NCI-H446 treated with DMSO at 0.1 percent for 48 hours (cell line): ENCODE data around the gene PLPPR3.
"Not testable (repeated sequence)": the region's sequence is repeated elsewhere in the genome, so short reads cannot be mapped to it uniquely, and the experiment has no call there.

Source experiments
- DNase-seq: peaks from one replicate; lab custom pipeline; 2025; lab: John Stamatoyannopoulos, UW

The PLPPR3 gene

GRCh38 chr19:821825-822503 is at the start of gene PLPPR3:
PLPPR3 (minus strand) TSS chr19:821955; CDS start chr19:821559, 396 bp downstream.
- DNase-seq = no peak

DNA sequence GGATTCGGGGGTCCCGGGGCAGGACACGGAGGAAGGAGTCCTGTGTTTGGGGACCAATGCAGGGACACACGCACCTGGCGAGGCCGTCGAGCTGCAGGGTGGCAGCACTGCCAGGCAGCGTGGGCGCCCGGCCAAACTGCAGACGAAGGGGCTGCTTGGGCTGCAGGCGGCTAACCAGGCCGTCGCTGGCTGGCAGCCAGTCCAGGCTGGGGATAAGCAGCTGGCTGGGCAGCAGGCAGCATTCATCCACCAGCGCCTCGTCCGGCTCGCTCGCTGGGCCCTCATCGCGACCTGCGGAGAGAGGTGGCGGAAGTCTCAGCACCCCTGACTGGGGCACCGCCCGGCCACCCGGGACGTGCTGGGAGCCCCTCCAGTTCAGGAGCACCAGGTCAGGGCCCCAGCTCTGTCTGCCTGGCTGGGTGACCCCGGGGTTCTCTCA is 49.2 kb upstream of the PLPPR3 start:
- DNase-seq = peak; percentile 36

- DNase-seq = no peak
Observed at GRCh38 chr19:870314-870713, 48.6 kb upstream of the PLPPR3 start.

GRCh38 chr19:869245-870177 is 47.8 kb upstream of the PLPPR3 start:
- DNase-seq = no peak

- DNase-seq = no peak
Observed at GRCh38 chr19:868458-869244, 46.9 kb upstream of the PLPPR3 start.

- no peak for DNase-seq
Observed at GRCh38 chr19:867855-868457, 46.2 kb upstream of the PLPPR3 start.

GRCh38 chr19:867301-867793 is 45.6 kb upstream of the PLPPR3 start:
- DNase-seq = no peak

DNA sequence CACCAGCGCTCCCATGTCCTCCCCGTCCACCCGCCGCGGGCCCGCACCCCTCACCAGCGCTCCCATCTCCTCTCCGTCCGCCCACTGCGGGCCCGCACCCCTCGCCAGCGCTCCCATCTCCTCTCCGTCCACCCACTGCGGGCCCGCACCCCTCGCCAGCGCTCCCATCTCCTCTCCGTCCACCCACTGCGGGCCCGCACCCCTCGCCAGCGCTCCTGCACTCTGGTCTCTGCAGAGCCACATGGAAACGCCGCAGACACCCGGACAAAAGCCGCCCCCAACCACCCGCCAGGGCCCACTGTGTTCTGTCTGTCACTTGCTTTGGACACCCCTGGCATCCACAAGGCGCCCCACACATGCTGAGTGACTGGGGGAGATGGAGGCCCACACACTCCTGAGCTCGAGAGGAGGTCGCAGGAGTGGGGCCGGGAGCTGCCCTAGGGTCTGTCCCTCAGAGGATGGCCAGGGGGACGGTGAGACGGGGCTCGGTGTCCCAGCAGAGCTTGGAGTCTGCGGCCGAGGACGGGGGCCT is 45.1 kb upstream of the PLPPR3 start:
- no peak for DNase-seq

DNA sequence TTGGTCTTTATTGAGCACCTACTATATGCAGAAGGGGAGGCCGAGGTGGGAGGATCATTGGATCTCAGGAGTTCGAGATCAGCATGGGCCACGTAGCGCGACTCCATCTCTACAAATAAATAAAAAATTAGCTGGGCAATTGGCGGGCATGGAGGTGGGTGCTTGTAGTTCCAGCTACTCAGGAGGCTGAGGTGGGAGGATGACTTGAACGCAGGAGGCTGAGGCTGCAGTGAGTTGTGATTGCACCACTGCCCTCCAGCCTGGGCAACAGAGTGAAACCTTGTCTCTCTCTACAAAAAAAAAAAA is 41.5 kb upstream of the PLPPR3 start:
- no peak for DNase-seq

- no peak for DNase-seq
Observed at GRCh38 chr19:862581-863314, 41.0 kb upstream of the PLPPR3 start.

DNA sequence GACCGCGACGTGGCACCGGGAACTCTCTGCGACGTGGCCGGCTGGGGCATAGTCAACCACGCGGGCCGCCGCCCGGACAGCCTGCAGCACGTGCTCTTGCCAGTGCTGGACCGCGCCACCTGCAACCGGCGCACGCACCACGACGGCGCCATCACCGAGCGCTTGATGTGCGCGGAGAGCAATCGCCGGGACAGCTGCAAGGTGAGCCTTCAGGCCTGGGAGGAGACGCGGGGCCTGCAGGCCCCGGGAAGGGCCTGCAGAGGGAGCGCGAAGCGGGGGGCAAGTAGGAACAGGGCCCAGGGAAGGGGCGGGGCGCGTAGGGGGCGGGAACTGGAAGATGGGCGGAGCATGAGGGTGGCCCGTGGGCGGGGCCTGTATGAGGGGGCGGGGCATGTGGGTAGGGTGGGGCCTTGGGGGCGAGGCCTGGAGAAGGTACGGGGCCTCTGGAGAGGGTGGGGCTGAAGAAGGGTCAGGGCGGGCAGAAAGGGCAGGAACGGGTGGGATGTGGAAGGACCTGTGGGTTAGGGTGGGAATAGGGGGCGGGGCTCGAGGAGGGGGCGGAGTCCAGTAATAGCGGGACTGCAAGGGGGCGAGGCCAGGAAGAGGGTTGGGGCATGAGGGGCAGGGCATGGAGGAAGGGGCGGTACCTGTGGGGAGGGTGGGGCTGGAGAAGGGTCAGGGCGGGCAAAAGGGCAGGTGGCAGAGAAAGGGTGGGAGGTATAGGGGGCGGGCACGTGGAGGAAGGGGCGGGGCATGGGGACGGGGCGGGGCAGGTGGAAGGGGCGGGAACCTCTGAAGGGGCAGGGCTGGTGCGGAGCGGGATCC is 40.2 kb upstream of the PLPPR3 start:
- no peak for DNase-seq

- DNase-seq = no peak
Observed at GRCh38 chr19:861141-861755, 39.5 kb upstream of the PLPPR3 start.

DNA sequence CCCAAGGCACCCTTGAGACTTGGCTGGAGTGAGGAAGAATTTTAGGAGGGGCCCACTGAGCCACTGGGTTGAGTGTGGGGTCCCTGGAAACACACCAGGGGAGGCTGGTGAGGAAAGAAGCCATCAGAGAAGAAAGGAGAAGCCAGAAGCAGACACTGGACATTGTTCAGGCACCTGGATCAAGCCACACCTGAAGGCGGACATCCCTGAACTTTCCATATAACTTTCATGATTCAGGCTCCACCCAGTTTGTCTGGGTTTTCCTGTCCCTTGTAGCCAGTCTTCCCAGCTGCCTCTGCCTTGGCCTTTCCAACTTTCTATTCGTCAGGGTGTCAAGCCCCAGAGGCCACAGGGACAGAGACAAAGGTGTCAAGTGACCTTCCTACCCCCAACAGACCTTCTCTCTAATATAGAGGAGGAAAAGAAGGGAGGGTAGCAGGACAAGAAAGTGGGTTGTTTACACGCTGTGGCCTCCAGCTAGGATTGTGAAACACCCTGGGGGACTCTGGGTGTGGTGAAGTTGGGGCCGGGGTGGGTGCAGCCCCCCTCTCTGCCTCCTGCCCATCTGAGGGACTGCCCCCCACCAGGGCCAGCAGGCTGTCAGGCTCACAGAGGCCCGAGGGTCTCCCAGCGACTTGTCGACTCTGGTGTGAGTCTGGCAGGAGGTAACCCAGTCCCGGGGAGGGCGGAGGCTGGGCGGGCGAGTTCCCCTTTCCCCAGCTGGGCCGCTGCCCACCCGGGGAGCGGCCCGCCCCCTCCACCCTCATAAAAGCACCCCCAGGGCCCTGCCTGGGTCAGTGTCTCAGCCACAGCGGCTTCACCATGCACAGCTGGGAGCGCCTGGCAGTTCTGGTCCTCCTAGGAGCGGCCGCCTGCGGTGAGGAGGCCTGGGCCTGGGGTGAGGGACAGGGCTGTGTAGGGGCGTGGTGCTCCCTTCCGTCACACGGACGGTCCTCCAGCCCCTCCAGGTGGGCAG is 37.4 kb upstream of the PLPPR3 start, which contains the start of gene CFD:
CFD (plus strand) TSS at position 797 of the 976 bp plus-strand sequence; CDS start at position 823, 26 bp downstream.
- no peak for DNase-seq

DNA sequence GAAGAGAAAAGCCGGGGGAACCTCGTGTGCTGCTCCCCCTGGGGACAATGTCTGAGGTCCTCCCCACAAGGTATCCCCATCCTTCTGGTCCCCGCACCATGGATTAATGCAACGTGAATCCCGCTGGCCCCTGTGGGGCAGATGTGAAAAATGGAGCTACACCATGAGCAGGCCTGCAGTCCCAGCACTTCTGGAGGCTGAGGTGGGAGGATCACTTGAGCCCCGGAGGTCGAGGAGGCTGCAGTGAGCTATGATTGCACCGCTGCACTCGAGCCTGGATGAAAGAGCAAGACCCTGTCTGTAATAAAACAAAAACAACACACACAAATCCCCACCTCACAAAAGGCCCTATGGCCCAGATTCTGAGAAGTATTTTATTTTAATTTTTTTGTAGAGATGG is 36.5 kb upstream of the PLPPR3 start:
- DNase-seq = no peak

DNA sequence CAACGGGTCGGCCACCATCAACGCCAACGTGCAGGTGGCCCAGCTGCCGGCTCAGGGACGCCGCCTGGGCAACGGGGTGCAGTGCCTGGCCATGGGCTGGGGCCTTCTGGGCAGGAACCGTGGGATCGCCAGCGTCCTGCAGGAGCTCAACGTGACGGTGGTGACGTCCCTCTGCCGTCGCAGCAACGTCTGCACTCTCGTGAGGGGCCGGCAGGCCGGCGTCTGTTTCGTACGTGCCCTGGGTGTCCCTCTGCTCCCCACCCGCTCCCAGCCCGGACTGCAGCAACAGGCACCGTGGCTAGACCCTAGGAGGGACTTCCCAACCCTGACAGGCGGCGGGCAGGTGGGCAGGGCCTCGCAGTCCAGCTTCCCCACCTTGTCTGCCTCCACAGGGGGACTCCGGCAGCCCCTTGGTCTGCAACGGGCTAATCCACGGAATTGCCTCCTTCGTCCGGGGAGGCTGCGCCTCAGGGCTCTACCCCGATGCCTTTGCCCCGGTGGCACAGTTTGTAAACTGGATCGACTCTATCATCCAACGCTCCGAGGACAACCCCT is 33.9 kb upstream of the PLPPR3 start:
- DNase-seq = no peak

DNA sequence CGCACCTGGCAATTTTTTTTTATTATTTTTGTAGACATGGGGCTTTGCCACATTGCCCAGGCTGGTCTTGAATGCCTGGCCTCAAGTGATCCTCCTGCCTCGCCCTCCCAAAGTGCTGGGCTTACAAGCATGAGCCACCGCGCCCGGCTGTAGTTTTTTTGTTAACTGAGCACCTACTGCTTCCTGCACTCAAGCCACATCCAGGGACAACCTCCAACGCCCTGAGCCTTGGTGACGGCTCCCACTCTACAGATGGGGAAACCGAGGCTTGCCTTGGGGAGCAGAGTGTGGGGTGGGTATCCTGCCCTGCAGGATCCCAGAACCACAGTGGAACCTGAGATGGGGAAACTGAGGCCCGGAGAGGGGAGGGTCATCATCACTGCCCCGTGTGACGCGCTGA is 33.4 kb upstream of the PLPPR3 start:
- DNase-seq = no peak

DNA sequence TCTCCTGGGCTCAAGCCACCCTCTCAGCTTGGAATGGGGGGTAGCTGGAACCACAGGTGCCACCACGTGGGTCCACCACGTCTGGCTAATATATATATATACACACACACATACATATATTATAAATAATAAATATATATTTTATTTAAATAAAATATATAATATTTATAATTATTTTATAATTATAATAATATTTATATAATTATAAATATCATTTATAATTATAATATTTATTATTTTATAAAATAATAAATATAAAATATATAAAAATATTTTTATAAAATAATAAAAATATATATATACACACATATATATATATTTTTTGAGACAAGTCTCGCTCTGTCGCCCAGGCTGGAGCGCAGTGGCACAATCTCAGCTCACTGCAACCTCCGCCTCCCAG is 32.8 kb upstream of the PLPPR3 start:
- DNase-seq = no peak

GRCh38 chr19:853614-854220 is 32.0 kb upstream of the PLPPR3 start:
- not testable (repeated sequence) for DNase-seq
